ENCODE measurements around the gene NPAS3.

The NPAS3 gene

DNA sequence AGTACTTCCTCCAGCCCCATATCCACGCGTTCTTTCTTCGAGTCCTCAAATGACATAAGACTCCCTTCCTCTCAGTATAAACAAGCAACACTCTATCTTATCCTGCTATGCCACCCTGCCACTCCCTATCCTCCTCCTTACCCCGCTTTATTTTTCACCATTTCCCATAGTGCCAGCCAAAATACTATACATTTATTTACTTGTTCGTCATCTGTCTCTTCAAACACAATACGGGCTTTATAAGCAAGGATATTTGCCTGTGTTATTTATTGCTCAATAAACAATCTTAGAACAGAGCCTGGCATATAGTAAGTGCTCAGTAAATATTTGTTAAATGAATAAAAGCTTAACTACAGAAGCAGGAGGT, 567.3 kb downstream of the NPAS3 start:
- in situ Hi-C loops (cut with MboI; ENCODE audit: low sequenced_read_pairs), result no loop called here

DNA sequence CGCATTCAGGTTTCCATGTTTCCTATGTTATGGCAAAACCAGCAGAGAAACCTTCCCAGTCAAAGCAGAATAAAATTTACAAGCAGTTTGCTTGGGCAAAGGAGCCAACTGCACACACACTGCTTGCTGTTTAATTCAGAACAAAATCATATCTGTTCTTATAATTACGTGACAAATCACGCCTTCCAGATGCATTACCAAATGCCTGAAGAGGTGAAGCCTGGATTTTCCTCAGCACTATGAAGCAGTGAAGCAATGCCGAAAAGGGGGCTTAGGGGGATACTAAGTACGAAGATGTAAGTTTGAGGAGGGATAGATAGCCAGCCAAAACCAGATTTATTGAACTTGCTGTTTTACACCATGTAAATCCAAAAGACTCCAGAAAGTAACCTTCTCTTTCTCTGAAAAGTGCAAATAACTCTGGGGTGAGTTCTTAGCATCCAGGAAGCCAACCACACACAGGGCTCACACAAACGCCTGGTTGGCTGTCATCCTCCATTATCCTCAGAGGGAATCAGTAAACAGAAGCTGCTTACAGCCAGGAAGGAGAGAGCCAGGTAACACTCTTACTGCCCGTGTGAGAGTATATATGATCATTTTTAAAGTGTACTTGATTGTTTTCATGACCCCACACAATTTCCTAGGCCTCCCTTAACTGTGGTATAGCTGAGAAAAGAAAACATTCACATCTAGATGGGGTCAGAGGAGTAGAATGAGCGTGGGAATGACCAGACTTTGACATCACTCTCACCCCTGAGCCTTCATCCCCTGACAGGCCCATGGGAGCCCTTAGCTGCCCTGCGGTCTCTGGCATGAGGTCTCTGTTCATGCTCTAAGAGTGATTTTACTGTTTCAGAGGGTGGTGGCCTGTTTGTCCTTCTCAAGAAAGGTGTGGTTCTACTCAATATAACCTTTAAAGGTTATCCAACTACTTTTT, 569.7 kb downstream of the NPAS3 start:
- in situ Hi-C loops (cut with MboI; ENCODE audit: low sequenced_read_pairs), result no loop called here

DNA sequence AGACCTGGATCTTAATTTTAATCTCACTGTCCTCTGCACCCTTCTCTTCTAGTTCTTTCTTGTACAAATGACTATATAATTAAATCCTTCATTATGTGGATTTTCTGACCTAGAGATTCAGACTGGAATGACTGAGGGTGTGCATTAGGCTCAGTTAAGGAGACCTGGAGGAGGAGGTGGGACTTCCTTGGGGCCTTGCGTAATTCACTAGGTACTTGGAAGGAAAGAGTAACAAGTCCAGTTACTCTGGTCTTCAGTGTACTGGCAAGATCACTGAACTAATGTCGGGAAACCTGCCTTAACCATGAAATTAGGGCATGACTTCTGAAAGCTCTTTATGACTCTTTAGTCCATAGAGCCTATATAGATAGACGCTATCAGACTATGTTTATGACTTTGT, 570.8 kb downstream of the NPAS3 start:
- in situ Hi-C loops (cut with MboI; ENCODE audit: low sequenced_read_pairs), result no loop called here

DNA sequence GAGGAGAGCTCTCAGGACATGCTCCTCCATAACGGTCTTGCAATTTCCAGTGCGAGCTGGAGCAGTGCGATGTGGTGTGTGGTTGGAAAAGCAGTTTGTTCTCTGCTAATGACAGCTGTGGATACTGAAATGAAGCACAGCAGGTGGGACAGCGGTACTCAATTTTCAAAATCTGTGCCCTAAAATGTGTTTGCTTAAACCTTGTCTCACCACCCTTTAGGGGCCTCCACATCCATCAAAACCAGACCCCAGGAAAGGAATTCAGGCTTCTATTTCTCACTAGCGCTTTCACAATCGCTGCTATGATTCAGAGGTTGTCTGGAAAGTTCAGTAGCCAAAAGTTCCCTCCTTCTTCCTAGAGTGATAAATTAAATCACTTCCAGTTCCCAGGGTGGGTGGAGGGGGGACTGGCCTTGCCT, 571.4 kb downstream of the NPAS3 start:
- in situ Hi-C loops (cut with MboI; ENCODE audit: low sequenced_read_pairs), result no loop called here

DNA sequence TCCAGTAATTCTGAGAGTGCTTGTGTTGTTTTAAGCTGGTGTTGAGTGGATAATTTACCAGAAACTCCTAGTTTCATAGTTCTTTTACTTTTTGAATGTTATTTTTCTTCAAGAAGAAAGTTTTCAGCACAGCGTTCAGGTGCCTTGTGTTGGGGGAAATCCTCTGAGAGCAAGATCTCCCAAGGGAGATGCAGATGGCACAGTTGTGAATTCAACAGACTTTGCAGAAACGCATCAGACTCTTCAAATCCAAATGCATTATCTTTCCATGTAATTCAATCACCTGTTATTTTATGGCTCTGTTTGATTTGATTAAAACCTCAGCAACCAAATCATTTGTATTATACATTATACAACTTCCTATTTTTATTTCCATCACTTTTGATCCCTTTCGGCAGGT, 572.3 kb downstream of the NPAS3 start:
- in situ Hi-C loops (cut with MboI; ENCODE audit: low sequenced_read_pairs), result no loop called here

DNA sequence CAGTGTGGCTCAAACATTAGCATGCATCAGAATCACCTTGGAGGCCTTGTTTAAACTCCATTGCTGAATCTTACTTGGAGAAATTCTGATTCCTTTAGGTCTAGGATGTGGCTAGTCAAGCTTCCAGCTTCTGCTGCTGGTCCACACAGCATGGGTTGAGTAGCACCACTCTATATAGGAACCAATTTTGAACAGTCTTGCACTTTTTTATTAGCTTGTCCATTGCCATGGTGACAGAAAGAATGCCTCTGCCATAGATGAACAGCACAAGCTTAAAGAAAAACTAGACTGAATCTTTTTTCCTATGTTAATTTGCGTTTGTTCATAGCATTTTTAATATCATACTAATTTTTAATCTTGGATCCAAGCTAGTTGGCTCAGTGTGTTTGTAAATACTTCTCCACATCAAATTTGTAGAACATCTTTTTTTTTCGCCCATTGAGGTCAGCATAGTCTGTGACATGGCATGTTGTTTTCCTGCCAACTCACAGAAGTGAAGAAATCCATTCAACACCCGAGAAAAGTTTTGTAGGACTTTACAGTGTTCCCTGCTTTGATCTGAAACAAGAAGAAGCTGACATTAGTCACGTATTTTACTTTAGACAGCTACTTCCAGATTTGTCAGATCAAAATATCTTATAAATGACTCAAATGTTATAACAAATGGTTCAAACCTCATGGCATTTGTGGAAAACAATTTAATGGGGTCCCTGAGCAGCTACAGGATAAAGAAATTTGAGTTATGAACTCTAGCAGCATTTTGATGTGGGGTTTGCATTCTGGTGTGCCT, 573.4 kb downstream of the NPAS3 start:
- in situ Hi-C loops (cut with MboI; ENCODE audit: low sequenced_read_pairs), result no loop called here

DNA sequence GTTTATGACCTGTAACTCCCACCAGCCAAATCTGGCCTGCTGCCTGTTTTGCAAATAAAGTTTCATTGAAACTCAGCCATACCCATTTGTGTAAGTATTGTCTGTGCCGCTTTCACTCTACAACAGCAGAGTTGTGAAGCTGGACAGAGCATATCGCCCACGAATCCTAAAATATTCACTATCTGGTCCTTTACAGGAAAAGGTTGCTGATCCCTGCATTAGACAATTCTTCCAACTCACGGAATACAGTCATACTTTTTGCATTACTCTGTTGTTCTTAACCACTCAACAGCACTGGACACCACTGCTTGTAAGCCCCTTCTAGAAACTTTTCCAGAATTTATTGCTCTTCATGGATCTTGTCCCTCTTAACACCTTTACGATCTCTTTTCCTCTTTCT, 576.8 kb downstream of the NPAS3 start:
- in situ Hi-C loops (cut with MboI; ENCODE audit: low sequenced_read_pairs), result no loop called here

DNA sequence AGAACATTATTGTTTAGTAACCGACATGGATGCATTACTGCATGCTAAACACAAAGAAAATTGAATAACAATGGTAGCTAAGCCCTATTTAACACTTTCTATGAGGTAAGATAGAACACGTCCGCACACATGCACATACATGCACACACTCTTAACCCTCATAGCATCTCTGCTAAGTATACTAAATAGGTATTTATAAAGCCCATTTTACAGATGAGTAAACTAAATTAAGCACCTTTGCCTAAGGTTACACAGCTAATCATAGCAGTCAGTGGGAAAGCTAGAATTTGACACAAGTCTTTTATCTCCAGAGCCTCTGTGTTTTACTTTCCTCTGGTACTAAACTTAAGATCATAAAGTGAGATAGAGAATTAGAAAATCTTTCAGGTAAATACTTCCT, 577.2 kb downstream of the NPAS3 start:
- in situ Hi-C loops (cut with MboI; ENCODE audit: low sequenced_read_pairs), result no loop called here

DNA sequence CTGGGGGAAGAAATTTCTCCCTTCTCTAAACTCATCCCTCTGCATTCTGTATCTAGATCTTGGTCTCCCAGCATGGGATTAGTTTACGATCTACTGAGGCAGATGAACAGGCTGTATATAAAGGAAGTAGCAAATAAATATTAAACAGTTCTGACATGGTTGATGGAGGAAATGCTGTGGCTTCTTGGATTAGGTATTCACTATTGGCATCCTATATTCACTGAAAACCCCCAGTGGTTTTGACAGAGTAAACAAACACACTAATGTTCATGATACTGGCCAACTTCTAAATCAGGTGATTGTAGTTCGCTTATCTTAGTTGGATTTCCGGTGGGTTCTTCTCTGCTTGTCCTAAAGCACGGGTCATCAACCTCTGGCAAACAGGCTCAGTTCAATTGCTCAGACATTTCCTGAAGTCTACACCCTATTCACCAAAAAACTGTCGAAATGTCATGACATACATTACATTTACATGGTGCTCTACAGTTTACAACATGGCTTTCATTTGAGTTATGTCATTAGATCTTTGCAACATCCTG, 578.3 kb downstream of the NPAS3 start:
- in situ Hi-C loops (cut with MboI; ENCODE audit: low sequenced_read_pairs), result no loop called here

DNA sequence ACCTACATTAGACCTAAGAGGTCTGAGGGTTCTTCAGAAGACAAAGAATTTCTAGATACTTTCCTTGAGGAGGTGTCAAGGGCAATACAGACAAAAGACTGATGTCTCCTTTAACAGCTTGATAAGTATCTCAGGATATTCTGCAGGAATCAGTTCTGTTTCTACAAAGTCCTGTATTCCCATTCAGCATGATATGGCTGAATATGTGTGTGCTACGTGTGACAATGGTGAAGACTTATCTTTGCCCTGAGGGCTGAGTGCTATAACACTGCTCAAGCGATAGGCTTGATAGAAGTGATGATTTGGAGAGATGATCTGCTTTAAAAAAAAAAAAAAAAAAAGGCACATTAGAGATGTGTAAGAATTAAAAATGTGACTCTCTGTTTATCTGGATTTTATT, 582.5 kb downstream of the NPAS3 start:
- in situ Hi-C loops (cut with MboI; ENCODE audit: low sequenced_read_pairs), result no loop called here

DNA sequence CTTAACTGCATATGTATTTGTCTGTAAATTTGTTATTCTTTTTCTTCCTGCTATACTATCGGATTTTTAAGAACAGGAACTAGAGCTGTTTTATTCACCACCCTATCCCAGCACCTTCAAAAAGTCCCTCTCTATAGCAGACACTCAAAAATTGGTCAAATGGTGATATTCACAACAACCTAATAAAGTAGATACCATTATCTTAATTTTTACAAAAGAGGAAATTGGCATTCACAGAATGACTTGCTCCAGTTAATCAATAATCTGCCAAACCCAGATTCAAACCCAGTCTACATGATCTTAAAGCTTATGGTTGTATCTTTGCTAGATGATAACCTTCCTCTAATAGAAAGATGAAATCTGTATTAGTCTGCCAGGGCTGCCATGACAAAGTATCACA, 585.6 kb downstream of the NPAS3 start:
- in situ Hi-C loops (cut with MboI; ENCODE audit: low sequenced_read_pairs), result no loop called here

DNA sequence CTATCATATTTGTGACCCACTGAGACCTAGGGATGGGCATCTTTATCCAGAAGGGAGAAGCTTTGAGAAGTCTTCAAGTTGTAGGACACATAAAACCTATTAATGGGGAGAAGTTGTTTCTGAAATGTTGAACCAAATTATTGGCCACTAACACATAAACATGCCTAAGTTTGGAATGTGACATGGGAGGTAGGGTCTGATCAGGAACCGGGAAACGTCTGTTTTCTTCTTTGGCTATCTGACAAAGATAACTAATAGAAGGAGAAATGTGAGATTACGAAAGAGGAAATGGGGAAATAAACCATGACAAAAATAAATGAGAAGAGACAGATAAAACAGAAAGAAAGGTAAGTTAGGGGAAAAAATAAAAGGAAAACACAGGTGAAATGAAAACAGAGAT, 586.9 kb downstream of the NPAS3 start:
- in situ Hi-C loops (cut with MboI; ENCODE audit: low sequenced_read_pairs), result no loop called here

DNA sequence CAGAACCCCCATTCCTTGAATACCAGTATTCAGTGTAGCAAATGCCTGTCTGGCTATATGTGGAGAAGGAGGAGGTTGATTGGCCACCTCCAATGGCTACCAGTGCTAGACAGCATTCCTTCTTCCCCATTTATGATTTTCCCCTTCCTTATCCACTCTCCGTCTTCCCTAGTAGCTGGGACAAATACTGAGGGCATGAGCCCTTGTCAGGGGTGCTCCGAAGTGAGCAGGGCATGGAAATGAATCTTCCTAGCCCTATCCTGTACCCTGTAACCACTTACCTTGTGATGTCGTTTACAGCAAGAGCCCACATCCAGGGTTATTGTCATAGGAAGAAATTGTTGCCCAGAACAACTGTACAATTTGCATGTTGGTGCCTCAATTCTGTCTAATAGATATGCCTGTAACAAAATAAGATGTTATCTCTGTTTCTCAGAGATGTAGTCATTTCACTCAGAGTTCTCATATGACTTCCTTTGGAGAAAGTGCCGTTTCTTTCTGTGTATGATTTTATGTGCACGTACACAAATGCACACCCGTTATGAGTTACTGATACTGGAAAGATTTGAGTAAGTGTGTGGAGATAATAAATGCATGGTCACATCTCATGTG, 588.5 kb downstream of the NPAS3 start:
- in situ Hi-C loops (cut with MboI; ENCODE audit: low sequenced_read_pairs), result no loop called here

DNA sequence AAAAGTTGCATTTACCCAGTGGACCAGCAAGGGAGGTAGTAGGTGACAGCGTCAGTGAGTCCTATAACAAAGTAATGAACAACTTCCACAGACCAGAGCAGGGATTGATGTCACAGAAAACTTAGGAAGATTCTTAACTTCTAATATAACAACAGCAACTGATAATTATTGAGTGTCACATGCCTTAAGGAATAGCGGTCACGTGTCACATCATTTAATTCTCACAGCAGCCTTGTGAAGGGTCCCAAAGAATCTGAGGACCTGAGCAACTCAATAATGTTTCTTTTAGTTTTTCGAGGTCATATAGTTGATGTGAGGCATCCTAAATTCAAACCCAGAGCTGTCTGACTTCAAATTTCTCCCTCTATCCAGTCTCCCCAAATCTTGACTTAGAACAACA, 590.0 kb downstream of the NPAS3 start:
- in situ Hi-C loops (cut with MboI; ENCODE audit: low sequenced_read_pairs), result no loop called here

DNA sequence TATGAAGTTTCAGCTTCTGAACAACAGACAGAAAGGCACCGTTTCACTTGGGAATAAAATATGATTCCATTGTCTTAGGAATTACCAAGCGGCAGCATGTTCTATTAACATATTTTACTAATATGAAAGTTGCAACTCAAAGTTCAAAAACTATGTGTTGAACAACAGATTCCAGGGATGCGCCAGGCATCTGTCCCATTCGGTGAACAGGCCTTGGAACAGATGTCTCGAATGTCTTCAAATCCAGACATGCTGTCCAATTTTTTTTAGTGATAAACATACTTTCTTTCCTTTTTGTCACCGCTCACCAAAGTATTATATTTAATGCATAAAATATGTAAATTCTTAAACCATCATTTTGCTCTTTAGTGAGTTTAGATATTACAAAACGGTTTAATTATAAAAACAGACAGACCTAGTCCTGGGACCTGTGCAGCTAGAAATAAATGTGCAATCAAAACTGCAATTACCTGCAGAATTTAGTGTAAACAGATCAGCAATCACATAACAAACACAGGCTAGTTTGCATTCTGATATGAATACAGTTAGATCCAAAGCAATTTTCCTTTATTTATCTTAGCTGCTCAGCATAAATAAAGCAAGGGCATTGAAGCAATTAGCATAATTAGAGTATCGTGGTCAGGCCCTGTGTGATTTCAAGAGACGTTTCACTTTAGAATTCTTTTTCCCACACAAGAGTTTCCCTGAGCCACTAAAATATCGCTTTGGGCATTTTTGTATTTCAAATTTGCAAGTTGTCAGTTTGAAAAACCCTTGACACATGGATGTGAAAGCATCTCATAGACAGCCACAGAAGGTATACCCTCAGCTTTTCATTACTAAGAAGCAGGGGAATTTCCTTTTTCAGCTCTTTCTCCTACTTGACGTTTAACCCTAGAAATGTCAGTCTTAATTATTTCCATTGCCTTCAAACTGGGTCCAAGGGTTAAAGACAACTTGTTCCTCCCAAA, 591.4 kb downstream of the NPAS3 start:
- in situ Hi-C loops (cut with MboI; ENCODE audit: low sequenced_read_pairs), result no loop called here

DNA sequence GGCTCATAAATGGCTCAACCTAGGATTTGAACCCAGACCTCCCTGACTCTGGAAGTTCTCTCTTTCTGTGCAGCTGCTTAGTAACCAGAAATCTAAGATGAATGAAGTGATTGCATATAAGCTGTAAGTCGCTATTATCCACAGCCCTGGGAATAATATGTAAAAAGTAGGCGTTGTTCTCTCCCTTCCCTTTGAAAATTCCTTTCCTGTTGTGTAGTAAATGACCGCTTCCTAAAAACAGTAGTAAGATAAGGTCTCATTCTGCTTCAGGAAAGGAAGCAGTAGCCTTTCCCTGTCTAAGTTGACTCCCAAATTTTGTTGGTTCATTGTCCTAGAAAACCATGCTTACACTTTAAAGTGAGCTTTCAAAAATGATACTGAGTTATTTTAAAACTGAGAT, 593.9 kb downstream of the NPAS3 start:
- in situ Hi-C loops (cut with MboI; ENCODE audit: low sequenced_read_pairs), result no loop called here

DNA sequence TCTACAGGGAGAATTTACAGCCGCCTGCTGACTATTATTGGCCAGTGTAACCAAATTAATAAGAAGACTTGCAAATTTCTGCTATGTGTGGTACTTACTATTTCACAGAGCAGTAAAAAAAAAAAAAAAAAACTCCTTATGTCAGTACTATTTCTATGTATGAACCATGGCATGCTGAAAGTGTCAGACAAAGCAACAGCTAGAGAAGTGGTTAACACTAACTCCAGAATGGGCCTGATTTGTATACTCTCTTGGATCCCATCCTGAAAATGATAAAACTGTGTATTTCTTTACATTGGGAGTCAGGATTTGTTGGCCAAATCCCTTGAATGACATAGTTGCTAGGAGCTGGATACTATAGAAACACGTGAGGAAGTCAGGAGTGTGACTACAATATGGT, 595.4 kb downstream of the NPAS3 start:
- in situ Hi-C loops (cut with MboI; ENCODE audit: low sequenced_read_pairs), result no loop called here

DNA sequence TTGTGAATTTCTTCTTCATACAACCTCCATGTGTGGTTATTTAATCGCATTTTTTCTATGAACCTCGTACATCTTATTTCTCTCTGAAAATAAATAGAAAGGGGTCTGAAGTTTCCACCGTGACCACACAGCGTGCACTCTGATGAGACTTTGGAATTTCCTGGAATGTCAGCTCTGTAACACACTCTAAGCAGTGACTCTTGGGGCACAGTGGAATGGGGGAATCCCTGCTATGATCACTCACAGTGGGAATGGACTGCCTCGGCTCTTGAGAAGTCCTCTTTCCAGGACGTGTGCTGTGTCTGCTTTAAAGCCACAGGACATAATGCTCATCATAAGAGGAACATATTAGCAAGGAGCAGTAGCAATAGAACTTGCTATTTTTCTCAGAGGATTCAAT, 596.0 kb downstream of the NPAS3 start:
- in situ Hi-C loops (cut with MboI; ENCODE audit: low sequenced_read_pairs), result no loop called here

DNA sequence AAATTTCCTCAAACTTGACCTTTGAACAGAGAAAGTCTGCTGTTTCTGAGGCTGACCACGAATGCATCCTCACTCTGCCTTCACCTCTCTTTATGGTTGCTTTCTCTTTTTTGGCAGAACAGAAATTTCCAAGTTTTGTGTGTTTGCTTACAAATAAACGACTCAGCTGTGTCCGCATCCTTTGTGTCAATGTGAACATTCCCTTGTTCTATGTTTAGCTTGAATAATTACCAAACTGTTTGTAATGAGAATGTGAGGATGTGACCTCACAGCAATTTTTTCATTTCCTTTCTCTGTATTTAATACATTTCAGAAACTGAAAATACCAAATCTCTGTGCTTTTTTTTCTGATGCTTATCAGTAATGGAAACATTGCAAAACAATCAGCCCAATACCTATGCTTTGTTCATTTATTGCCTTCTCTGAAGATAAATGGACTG, 601.3 kb downstream of the NPAS3 start:
- in situ Hi-C loops (cut with MboI; ENCODE audit: low sequenced_read_pairs), result no loop called here

DNA sequence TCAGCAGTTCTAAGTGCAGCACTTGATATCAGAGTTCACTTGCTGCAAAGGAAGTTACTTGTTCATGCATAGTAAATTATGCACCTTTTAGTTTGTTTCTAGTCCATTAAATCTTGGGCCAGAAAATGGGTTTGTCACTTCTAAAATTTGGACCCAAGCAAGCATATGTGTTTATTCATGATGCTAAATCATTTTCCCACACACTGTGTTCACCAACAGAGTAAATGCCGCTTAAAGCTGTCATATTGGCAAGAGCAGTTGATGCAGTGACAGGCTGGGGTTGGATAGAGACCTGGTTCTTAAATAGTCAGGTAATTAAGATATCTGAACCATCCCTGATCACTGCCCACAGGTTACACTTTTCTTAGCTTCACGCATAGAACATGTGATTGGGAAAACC, 602.5 kb downstream of the NPAS3 start:
- in situ Hi-C loops (cut with MboI; ENCODE audit: low sequenced_read_pairs), result no loop called here

All from hTERT RPE-1 (cell line).